Prostate gland (tissue), 2 donors: Measurements from ENCODE around the gene OGFOD1.

Experiments
- CTCF ChIP-seq, 4 experiments: fragments of 200-600 bp in 2 of 4; fragments of 450-650 bp in 2 of 4; sonication (generic) in 2 of 4; IDR thresholded peaks; 1 replicate in 3 of 4; 2 replicates in 1 of 4; pipeline ENCODE4 v1.5.1; 2016 to 2019; ENCODE audit warnings: antibody characterized with exemption in 4 of 4, mild to moderate bottlenecking in 2 of 4, moderate library complexity in 2 of 4
- POLR2A ChIP-seq: fragments of 450-650 bp; IDR thresholded peaks from one replicate; pipeline ENCODE4 v1.6.1; 2016; ENCODE audit warnings: antibody characterized with exemption, mild to moderate bottlenecking

- no peak for TF ChIP-seq CTCF (IDR thresholded peaks at IDR 0.05)
- no peak for TF ChIP-seq POLR2A
Observed at GRCh38 chr16:56480776-56481467, 29.6 kb downstream of the OGFOD1 start.
